Loucy (cell line): Measurements from ENCODE around the gene PALLD.
"Not testable (repeated sequence)": the region's sequence is repeated elsewhere in the genome, so short reads cannot be mapped to it uniquely, and the experiment has no call there.

Source experiments
- H2AFZ ChIP-seq: fragments of 200-600 bp; sonication (generic); 2 replicates; pipeline ENCODE4 v1.6.0; 2016; ENCODE audit warnings: antibody characterized with exemption, mild to moderate bottlenecking, low read length, moderate library complexity
- H3F3A ChIP-seq: fragments of 200-600 bp; 2 replicates; pipeline ENCODE4 v1.6.0; 2016; ENCODE audit warnings: antibody characterized with exemption, low read depth, mild to moderate bottlenecking
- H3K27me3 ChIP-seq: fragments of 200-600 bp; sonication (generic); 2 replicates; pipeline ENCODE4 v1.6.1; 2014; ENCODE audit warnings: low read length, mild to moderate bottlenecking; ENCODE audit not compliant: insufficient read depth, poor library complexity, severe bottlenecking
- H3K36me3 ChIP-seq: fragments of 200-600 bp; sonication (generic); 2 replicates; pipeline ENCODE4 v1.6.1; 2016; ENCODE audit warnings: low read length; ENCODE audit not compliant: insufficient read depth
- H3K4me1 ChIP-seq: fragments of 200-600 bp; sonication (generic); 2 replicates; pipeline ENCODE4 v1.5.1; 2014; ENCODE audit warnings: low read length, mild to moderate bottlenecking; ENCODE audit not compliant: insufficient read depth, poor library complexity, severe bottlenecking
- H3K4me2 ChIP-seq: fragments of 200-600 bp; sonication (generic); 2 replicates; pipeline ENCODE4 v1.6.0; 2014; ENCODE audit warnings: antibody characterized with exemption, low read length, low read depth, mild to moderate bottlenecking; ENCODE audit not compliant: poor library complexity, severe bottlenecking
- H3K4me3 ChIP-seq: fragments of 200-600 bp; sonication (generic); 2 replicates; pipeline ENCODE4 v1.5.1; 2014; ENCODE audit warnings: low read length, mild to moderate bottlenecking, mixed read lengths; ENCODE audit not compliant: poor library complexity, severe bottlenecking
- H3K79me2 ChIP-seq: fragments of 200-600 bp; sonication (generic); 2 replicates; pipeline ENCODE4 v1.6.1; 2014; ENCODE audit warnings: low read length; ENCODE audit not compliant: insufficient read depth
- H3K9ac ChIP-seq: fragments of 200-600 bp; sonication (generic); 2 replicates; pipeline ENCODE4 v1.6.0; 2014; ENCODE audit warnings: mild to moderate bottlenecking, low read depth, low read length, moderate library complexity; ENCODE audit not compliant: poor library complexity, severe bottlenecking
- H3K9me2 ChIP-seq: fragments of 200-600 bp; sonication (generic); replicated peaks from 2 replicates; pipeline ENCODE4 v1.6.1; 2016; ENCODE audit warnings: low read depth, low read length, mixed read lengths
- H3K9me3 ChIP-seq: fragments of 200-600 bp; sonication (generic); 2 replicates; pipeline ENCODE4 v1.6.1; 2014; ENCODE audit warnings: mild to moderate bottlenecking, antibody characterized with exemption, low read length, low read depth; ENCODE audit not compliant: insufficient read depth
- H4K20me1 ChIP-seq: fragments of 200-600 bp; sonication (generic); 2 replicates; pipeline ENCODE4 v1.6.0; 2014; ENCODE audit warnings: antibody characterized with exemption, low read length, mild to moderate bottlenecking; ENCODE audit not compliant: insufficient read depth, poor library complexity, severe bottlenecking
- EZH2phosphoT487 ChIP-seq: fragments of 200-600 bp; IDR thresholded peaks from 2 replicates; pipeline ENCODE4 v1.6.1; 2018; ENCODE audit warnings: antibody characterized with exemption, mild to moderate bottlenecking, moderate library complexity, borderline replicate concordance
- TF ChIP-seq, protein P1 (sequence below): fragments of 200-600 bp; sonication (generic); conservative IDR thresholded peaks from 2 replicates; pipeline ENCODE4 v1.5.1; 2014; ENCODE audit warnings: mild to moderate bottlenecking, antibody characterized with exemption, low read length

Gene PALLD

DNA sequence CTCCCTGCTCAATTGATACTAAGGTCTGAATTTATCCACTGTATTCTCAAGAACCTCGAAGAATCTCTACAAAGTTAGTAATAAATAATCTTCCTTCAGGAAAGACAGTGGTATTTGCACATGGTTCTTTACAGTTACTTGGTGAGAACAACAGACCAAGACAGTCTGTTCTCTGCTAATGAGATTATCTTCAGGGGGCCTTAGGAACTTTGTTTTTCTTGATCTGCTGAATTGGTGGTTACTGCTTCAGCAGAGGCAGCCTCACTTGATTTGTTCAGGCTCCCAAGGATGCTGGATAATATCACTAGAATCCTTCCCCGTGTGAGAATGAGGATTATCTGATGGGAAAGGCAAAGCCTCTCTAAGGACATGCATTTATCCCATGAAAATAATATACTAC lies 448.4 kb downstream of the PALLD start:
- H3K36me3 ChIP-seq = no peaks in the 10 kb centered on the region
- no peaks in the 10 kb centered on the region for H4K20me1 ChIP-seq
- no peak overlapping the region for H3K4me2 ChIP-seq
- H3K4me3 ChIP-seq = no peak overlapping the region
- no peaks in the 10 kb centered on the region for H3K9me2 ChIP-seq
- no peak for TF ChIP-seq EZH2phosphoT487
- TF ChIP-seq, protein P1, sequence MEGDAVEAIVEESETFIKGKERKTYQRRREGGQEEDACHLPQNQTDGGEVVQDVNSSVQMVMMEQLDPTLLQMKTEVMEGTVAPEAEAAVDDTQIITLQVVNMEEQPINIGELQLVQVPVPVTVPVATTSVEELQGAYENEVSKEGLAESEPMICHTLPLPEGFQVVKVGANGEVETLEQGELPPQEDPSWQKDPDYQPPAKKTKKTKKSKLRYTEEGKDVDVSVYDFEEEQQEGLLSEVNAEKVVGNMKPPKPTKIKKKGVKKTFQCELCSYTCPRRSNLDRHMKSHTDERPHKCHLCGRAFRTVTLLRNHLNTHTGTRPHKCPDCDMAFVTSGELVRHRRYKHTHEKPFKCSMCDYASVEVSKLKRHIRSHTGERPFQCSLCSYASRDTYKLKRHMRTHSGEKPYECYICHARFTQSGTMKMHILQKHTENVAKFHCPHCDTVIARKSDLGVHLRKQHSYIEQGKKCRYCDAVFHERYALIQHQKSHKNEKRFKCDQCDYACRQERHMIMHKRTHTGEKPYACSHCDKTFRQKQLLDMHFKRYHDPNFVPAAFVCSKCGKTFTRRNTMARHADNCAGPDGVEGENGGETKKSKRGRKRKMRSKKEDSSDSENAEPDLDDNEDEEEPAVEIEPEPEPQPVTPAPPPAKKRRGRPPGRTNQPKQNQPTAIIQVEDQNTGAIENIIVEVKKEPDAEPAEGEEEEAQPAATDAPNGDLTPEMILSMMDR = no peak
- no peaks in the 10 kb centered on the region for H3K9me3 ChIP-seq
- H3K27me3 ChIP-seq = no peaks in the 10 kb centered on the region
- no peaks in the 10 kb centered on the region for H3K4me1 ChIP-seq
- no peaks in the 10 kb centered on the region for H3F3A ChIP-seq
- H2AFZ ChIP-seq = no peak overlapping the region
- no peak overlapping the region for H3K9ac ChIP-seq
- H3K79me2 ChIP-seq = no peaks in the 10 kb centered on the region

DNA sequence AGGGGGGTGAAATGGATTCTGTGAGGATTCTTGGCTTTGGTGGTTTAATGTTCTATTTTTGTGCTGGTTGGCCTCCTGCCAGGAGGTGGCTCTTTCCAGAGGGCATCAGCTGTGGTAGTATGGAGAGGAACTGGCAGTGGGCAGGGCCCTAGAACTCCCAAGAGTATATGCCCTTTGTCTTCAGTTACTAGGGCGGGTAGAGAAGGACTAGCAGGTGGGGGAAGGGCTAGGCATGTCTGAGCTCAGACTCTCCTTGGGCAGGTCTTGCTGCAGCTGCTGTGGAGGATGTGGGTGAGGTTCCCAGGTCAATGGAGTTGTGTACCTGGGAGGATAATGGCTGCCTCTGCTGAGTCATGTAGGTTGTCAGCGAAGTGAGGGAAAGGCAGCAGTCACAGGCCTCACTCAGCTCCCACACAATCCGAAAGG lies 456.0 kb downstream of the PALLD start:
- not testable (repeated sequence) for H3K9me3 ChIP-seq, H3K4me2 ChIP-seq, H2AFZ ChIP-seq

DNA sequence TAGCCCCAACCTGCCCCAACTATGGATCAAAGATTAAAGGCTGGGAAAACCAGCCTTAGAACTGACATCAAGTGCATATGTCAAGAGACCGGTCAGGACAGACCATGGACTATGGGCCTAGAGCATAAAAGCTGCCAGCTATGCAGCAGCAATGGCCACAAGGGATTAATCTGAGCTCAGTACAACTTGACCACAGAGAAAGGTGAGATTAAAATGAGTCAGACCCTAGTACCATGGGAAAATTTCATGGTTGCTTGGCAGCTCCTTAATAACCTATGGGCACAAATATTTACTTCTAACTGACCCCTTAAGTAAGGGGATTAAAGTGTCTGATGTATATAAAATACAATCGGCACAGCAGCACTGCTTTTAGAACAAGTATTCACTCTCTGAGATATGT lies 458.8 kb downstream of the PALLD start:
- no peaks in the 10 kb centered on the region for H3K9me3 ChIP-seq
- H4K20me1 ChIP-seq = no peaks in the 10 kb centered on the region
- peaks cover 11% of the 10 kb centered on the region for H3K4me1 ChIP-seq
- no peak overlapping the region for H3K4me2 ChIP-seq
- no peak overlapping the region for H3K9ac ChIP-seq
- no peaks in the 10 kb centered on the region for H3K36me3 ChIP-seq
- no peaks in the 10 kb centered on the region for H3K79me2 ChIP-seq
- TF ChIP-seq, protein P1 = no peak
- TF ChIP-seq EZH2phosphoT487 = no peak
- H3K4me3 ChIP-seq = no peak overlapping the region
- H3K9me2 ChIP-seq = no peaks in the 10 kb centered on the region
- no peaks in the 10 kb centered on the region for H3K27me3 ChIP-seq
- H2AFZ ChIP-seq = no peak overlapping the region
- no peaks in the 10 kb centered on the region for H3F3A ChIP-seq

More for the DNA sequence above, 456.0 kb downstream of the PALLD start:
- H3F3A ChIP-seq, H4K20me1 ChIP-seq, H3K9me2 ChIP-seq, H3K79me2 ChIP-seq, H3K27me3 ChIP-seq, H3K9ac ChIP-seq, H3K4me3 ChIP-seq, H3K36me3 ChIP-seq: not testable (repeated sequence)
- peaks cover 11% of the 10 kb centered on the region for H3K4me1 ChIP-seq

DNA sequence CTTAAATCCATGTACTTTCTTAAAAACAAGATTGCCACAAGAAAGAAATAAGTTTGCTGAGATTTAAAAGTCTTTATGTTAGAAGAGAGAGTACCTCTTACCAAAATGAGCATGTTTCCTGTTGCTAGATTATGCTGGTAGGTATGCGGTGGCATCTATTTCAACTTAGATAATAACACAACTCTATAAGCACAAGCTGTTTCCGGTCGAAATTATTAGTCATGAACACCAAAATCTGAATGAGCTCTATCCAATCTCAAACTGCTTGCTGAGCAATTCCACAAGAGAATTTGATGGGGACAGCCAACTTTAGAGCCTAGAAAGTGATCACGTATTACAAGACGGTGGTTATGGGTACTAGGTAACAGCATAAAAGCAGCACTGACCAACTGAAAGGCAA lies 463.9 kb downstream of the PALLD start:
- Histone ChIP-seq H3K4me3 (no peak overlapping the region), H3K36me3 (no peaks in the 10 kb centered on the region), H2AFZ (no peak overlapping the region), H3K9me3 (no peaks in the 10 kb centered on the region), H3F3A (no peaks in the 10 kb centered on the region), H3K9me2 (no peaks in the 10 kb centered on the region), H3K4me1 (no peaks in the 10 kb centered on the region), H3K79me2 (no peaks in the 10 kb centered on the region), H3K9ac (no peak overlapping the region), H3K4me2 (no peak overlapping the region), H3K27me3 (no peaks in the 10 kb centered on the region), H4K20me1 (no peaks in the 10 kb centered on the region)
- TF ChIP-seq EZH2phosphoT487 = no peak
- TF ChIP-seq, protein P1 = no peak
